Measurements from ENCODE around the gene PCNT. TPM values are rescaled to one million over a fixed set of nuclear protein-coding genes. Genes with fewer than 3 reads are reported as not detected.

PCNT gene
- polyA plus RNA-seq, 1 experiment, result 8.5 TPM

- no peak overlapping the region for H3K4me3 ChIP-seq (ENCODE audit: low read depth, low read length)
- DNase-seq (ENCODE audit: low read depth, low spot score), result no peak
- ChIA-PET CTCF (interaction anchor here (1.1 to 1.5 kb wide), 2 partner anchors 173 to 183 kb away, joined by 5 read pairs; no protein-coding TSS in a partner anchor), POLR2A (interaction anchor here (0.7 kb wide), 1 partner anchor 227 kb away, joined by 3 read pairs; no protein-coding TSS in a partner anchor)
- peaks cover 2% of the 10 kb centered on the region; the same call in 1 of the 2 replicates for H3K9me3 ChIP-seq (ENCODE audit: control insufficient read depth, insufficient read depth, low read length)
- no peaks in the 10 kb centered on the region for H3K27me3 ChIP-seq (ENCODE audit: control insufficient read depth, insufficient read depth, low read length)
- no peak overlapping the region for H3K27ac ChIP-seq (ENCODE audit: low read depth, low read length)
- TF ChIP-seq CTCF (IDR thresholded peaks at IDR 0.05; ENCODE audit: low read depth, low read length), result no peak
Measured at GRCh38 chr21:46326110-46326703, 2.3 kb downstream of the PCNT start.

GRCh38 chr21:46327711-46328110, 3.8 kb downstream of the PCNT start:
- Histone ChIP-seq H3K4me3 (ENCODE audit: low read depth, low read length) (no peak overlapping the region), H3K27me3 (ENCODE audit: control insufficient read depth, insufficient read depth, low read length) (no peaks in the 10 kb centered on the region), H3K9me3 (ENCODE audit: control insufficient read depth, insufficient read depth, low read length) (peaks cover 2% of the 10 kb centered on the region; the same call in 1 of the 2 replicates), H3K27ac (ENCODE audit: low read depth, low read length) (no peak overlapping the region)
- TF ChIP-seq CTCF (IDR thresholded peaks at IDR 0.05; ENCODE audit: low read depth, low read length), result no peak
- ChIA-PET POLR2A (no interaction called here), CTCF (no interaction called here)
- no peak for DNase-seq (ENCODE audit: low read depth, low spot score)

- no peak for DNase-seq (ENCODE audit: low read depth, low spot score)
- Histone ChIP-seq H3K27ac (ENCODE audit: low read depth, low read length) (no peak overlapping the region), H3K27me3 (ENCODE audit: control insufficient read depth, insufficient read depth, low read length) (no peaks in the 10 kb centered on the region), H3K9me3 (ENCODE audit: control insufficient read depth, insufficient read depth, low read length) (peaks cover 2% of the 10 kb centered on the region; the same call in 1 of the 2 replicates), H3K4me3 (ENCODE audit: low read depth, low read length) (no peak overlapping the region)
- no peak for TF ChIP-seq CTCF (IDR thresholded peaks at IDR 0.05; ENCODE audit: low read depth, low read length)
- ChIA-PET POLR2A (no interaction called here), CTCF (no interaction called here)
Measured at GRCh38 chr21:46328151-46328550, 4.2 kb downstream of the PCNT start.

- no peak for TF ChIP-seq CTCF (IDR thresholded peaks at IDR 0.05; ENCODE audit: low read depth, low read length)
- DNase-seq (ENCODE audit: low read depth, low spot score), result no peak
- H3K27me3 ChIP-seq (ENCODE audit: control insufficient read depth, insufficient read depth, low read length), result no peaks in the 10 kb centered on the region
- no peaks in the 10 kb centered on the region for H3K9me3 ChIP-seq (ENCODE audit: control insufficient read depth, insufficient read depth, low read length)
- ChIA-PET POLR2A (interaction anchor here (0.6 kb wide), 1 partner anchor 39 kb away, joined by 3 read pairs; no protein-coding TSS in a partner anchor), CTCF (no interaction called here)
- H3K27ac ChIP-seq (ENCODE audit: low read depth, low read length), result no peak overlapping the region
- no peak overlapping the region for H3K4me3 ChIP-seq (ENCODE audit: low read depth, low read length)
Measured at GRCh38 chr21:46329796-46330195, 5.8 kb downstream of the PCNT start.

GRCh38 chr21:46334351-46335140, 10.6 kb downstream of the PCNT start:
- Histone ChIP-seq H3K27me3 (ENCODE audit: control insufficient read depth, insufficient read depth, low read length) (no peaks in the 10 kb centered on the region), H3K27ac (ENCODE audit: low read depth, low read length) (no peak overlapping the region), H3K9me3 (ENCODE audit: control insufficient read depth, insufficient read depth, low read length) (no peaks in the 10 kb centered on the region), H3K4me3 (ENCODE audit: low read depth, low read length) (no peak overlapping the region)
- ChIA-PET CTCF (no interaction called here), POLR2A (interaction anchor here (1.1 kb wide), 1 partner anchor 9 kb away, joined by 6 read pairs; no protein-coding TSS in a partner anchor)
- no peak for TF ChIP-seq CTCF (IDR thresholded peaks at IDR 0.05; ENCODE audit: low read depth, low read length)
- DNase-seq (ENCODE audit: low read depth, low spot score), result no peak
